Inflammatory macrophage treated with lipopolysaccharide for 1 hour (primary cell): ENCODE results near the gene ST3GAL4.

Experiments used
- DNase-seq, 2 donors: peaks; one replicate each; pipeline ENCODE4 v3.0.0-alpha.2; 2020 to 2022

The ST3GAL4 gene

GRCh38 chr11:126409620-126409985 is 54.1 kb downstream of the ST3GAL4 start:
- no peak for DNase-seq

GRCh38 chr11:126410649-126411048 is 55.2 kb downstream of the ST3GAL4 start:
- no peak for DNase-seq

GRCh38 chr11:126411971-126412381 is 56.5 kb downstream of the ST3GAL4 start:
- DNase-seq = no peak

GRCh38 chr11:126413426-126413825 is 57.9 kb downstream of the ST3GAL4 start:
- DNase-seq = no peak

- DNase-seq = no peak
Measured at GRCh38 chr11:126413843-126414405, 58.4 kb downstream of the ST3GAL4 start.

- no peak for DNase-seq
Measured at GRCh38 chr11:126414615-126415014, 59.1 kb downstream of the ST3GAL4 start.

GRCh38 chr11:126415128-126415527 is 59.6 kb downstream of the ST3GAL4 start:
- DNase-seq = no peak

GRCh38 chr11:126415669-126416420 is 60.4 kb downstream of the ST3GAL4 start:
- DNase-seq = no peak

- peak; percentile 70 to 84 for DNase-seq
Measured at GRCh38 chr11:126416542-126417090, 61.1 kb downstream of the ST3GAL4 start.

GRCh38 chr11:126417091-126417862 is 61.8 kb downstream of the ST3GAL4 start:
- no peak for DNase-seq

GRCh38 chr11:126418887-126419286 is 63.4 kb downstream of the ST3GAL4 start:
- no peak for DNase-seq

- DNase-seq = peak in 1 of 2 donors; percentile 15
Measured at GRCh38 chr11:126419801-126420697, 64.6 kb downstream of the ST3GAL4 start.

GRCh38 chr11:126420698-126421256 is 65.3 kb downstream of the ST3GAL4 start:
- DNase-seq = no peak

- no peak for DNase-seq
Measured at GRCh38 chr11:126421271-126421671, 65.8 kb downstream of the ST3GAL4 start.

- DNase-seq = no peak
Measured at GRCh38 chr11:126422446-126422845, 67.0 kb downstream of the ST3GAL4 start.

- DNase-seq = peak in 1 of 2 donors; percentile 44
Measured at GRCh38 chr11:126423154-126423553, 67.7 kb downstream of the ST3GAL4 start.

- no peak for DNase-seq
Measured at GRCh38 chr11:126423743-126424142, 68.3 kb downstream of the ST3GAL4 start.

- no peak for DNase-seq
Measured at GRCh38 chr11:126424471-126425039, 69.1 kb downstream of the ST3GAL4 start.

- no peak for DNase-seq
Measured at GRCh38 chr11:126426106-126426505, 70.6 kb downstream of the ST3GAL4 start.

GRCh38 chr11:126426820-126427749 is 71.6 kb downstream of the ST3GAL4 start:
- no peak for DNase-seq
